ENCODE measurements around the gene CWC15.

CWC15 gene

GRCh38 chr11:94912806-94913205 is 60.5 kb downstream of the CWC15 start:
- no peak for DNase-seq
